ENCODE results near the gene TRMT2A.

Gene TRMT2A

DNA sequence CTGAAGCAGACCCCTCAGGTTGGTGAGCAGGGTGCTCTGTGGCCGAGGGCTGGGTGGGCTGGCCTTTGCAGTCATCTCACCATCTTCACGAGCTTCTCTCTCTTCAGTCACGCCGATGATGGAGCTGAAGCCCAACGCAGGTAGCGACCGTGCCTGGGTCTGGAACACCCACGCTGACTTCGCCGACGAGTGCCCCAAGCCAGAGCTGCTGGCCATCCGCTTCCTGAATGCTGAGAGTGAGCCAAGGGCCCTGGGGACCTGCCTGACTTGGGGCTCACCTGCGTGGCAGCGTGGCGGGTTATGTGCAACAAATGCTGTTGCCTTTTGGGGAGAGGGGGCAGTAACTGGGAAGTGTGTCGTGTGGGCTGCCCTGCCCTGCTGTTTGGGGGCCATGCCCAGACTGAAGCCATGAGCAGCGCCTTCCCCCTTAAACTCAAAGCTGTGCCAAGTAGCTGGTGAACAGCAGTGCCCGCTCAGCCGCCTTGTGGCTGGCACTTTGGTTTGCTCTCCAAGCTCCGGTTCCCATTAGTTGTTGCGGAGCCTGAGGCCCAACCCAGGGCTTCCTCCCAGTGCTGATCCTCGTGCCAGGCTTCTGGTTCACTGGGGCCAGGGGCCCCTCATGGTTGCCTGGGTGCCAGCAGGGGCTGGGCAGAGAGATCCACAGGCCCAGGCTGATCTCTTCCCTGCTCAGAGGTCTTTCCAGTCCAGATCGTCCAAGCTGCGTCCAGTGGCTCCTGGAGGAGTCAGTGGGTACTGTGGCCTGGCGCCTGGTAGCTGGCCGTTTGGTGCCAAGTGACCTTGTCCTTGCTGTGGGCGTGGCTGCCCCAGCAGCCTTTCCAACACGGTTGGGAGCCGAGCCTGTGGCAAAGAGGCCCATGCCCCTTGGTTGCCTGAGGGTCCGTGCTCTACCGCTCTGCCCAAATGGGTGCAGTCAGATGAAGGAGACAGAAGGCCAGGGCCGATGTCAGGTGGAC is 8.5 kb upstream of the TRMT2A start:
- CTCF ChIA-PET, result interaction anchor here (0.7 kb wide), 1 partner anchor 7 kb away, joined by 3 read pairs; no protein-coding TSS in a partner anchor
- Histone ChIP-seq H3K4me1 (ENCODE audit: control extremely low read depth in 1 of 4, control insufficient read depth in 4 of 4, insufficient read depth in 4 of 4, low read length in 3 of 4) (peaks cover 0 to 8% (median 4%) of the 10 kb centered on the region in 4 experiments), H3K27ac (ENCODE audit: insufficient read depth in 1 of 2, low read depth in 1 of 2, low read length in 2 of 2, poor library complexity in 1 of 2, severe bottlenecking in 2 of 2) (no peak overlapping the region), H3K4me3 (ENCODE audit: control insufficient read depth in 1 of 7, extremely low read depth in 1 of 7, insufficient read depth in 4 of 7, low read depth in 2 of 7, low read length in 6 of 7) (no peak overlapping the region), H3K27me3 (replicated peaks in 2 of 5; ENCODE audit: control insufficient read depth in 4 of 5, insufficient read depth in 5 of 5, low read length in 4 of 5) (no peaks in the 10 kb centered on the region), H3K9me3 (ENCODE audit: control extremely low read depth in 1 of 5, control insufficient read depth in 4 of 5, insufficient read depth in 2 of 5, low read depth in 1 of 5, low read length in 4 of 5) (no peaks in the 10 kb centered on the region), H3K36me3 (ENCODE audit: control insufficient read depth in 4 of 4, insufficient read depth in 4 of 4, low read length in 3 of 4) (peaks cover 8 to 69% (median 50%) of the 10 kb centered on the region in 4 experiments)
- WGBS (ENCODE audit: insufficient coverage), result 95% methylated on average over 29 of the region's 32 CpGs
- no peak for DNase-seq
- POLR2A ChIA-PET, result no interaction called here

DNA sequence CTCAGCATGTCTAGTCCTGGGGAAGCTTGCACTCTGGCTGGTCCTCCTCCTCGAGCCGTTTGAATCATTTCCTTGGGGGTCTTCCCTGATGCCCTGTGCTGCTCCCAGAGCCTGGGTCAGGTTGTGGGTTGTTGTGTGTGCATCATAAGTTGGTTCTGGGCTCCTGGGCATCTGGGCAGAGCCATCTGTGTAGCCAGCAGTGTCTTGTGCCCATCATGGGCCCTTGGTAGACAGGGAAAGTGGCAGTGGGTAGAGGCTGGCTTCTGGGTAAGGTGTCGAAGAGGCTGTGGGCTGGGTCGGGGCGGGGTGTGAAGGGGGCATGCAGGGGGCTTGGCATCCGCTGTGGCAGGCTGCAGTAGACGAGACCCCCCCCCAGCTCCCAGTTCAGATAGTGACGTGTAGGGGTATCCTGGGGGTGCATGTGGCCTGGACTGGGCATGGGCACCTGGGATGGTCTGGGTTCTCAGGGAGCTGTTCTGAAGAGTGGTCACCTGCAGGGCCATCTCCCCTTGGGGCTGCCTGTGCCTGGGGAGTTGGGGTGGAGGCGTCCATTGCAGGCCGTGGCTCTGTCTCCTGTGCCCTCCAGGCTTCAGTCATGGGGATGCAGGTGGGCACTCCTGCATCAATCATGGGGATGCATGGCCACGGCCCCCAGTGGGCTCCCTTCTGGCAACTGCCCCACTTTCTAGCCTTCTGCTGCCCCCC is 7.2 kb upstream of the TRMT2A start:
- peaks cover 0 to 4% (median 2%) of the 10 kb centered on the region in 4 experiments for H3K4me1 ChIP-seq (ENCODE audit: control extremely low read depth in 1 of 4, control insufficient read depth in 4 of 4, insufficient read depth in 4 of 4, low read length in 3 of 4)
- no peak for DNase-seq
- H3K27me3 ChIP-seq (replicated peaks in 2 of 5; ENCODE audit: control insufficient read depth in 4 of 5, insufficient read depth in 5 of 5, low read length in 4 of 5), result no peaks in the 10 kb centered on the region
- ChIA-PET POLR2A (no interaction called here), CTCF (interaction anchor here (1.0 kb wide), 1 partner anchor 23 kb away, joined by 3 read pairs; no protein-coding TSS in a partner anchor)
- no peak overlapping the region for H3K4me3 ChIP-seq (ENCODE audit: control insufficient read depth in 1 of 7, extremely low read depth in 1 of 7, insufficient read depth in 4 of 7, low read depth in 2 of 7, low read length in 6 of 7)
- 92% methylated on average over 5 of the region's 11 CpGs for WGBS (ENCODE audit: insufficient coverage)
- peaks cover 12 to 81% (median 60%) of the 10 kb centered on the region in 4 experiments for H3K36me3 ChIP-seq (ENCODE audit: control insufficient read depth in 4 of 4, insufficient read depth in 4 of 4, low read length in 3 of 4)
- no peak overlapping the region for H3K27ac ChIP-seq (ENCODE audit: insufficient read depth in 1 of 2, low read depth in 1 of 2, low read length in 2 of 2, poor library complexity in 1 of 2, severe bottlenecking in 2 of 2)
- no peaks in the 10 kb centered on the region for H3K9me3 ChIP-seq (ENCODE audit: control extremely low read depth in 1 of 5, control insufficient read depth in 4 of 5, insufficient read depth in 2 of 5, low read depth in 1 of 5, low read length in 4 of 5)

DNA sequence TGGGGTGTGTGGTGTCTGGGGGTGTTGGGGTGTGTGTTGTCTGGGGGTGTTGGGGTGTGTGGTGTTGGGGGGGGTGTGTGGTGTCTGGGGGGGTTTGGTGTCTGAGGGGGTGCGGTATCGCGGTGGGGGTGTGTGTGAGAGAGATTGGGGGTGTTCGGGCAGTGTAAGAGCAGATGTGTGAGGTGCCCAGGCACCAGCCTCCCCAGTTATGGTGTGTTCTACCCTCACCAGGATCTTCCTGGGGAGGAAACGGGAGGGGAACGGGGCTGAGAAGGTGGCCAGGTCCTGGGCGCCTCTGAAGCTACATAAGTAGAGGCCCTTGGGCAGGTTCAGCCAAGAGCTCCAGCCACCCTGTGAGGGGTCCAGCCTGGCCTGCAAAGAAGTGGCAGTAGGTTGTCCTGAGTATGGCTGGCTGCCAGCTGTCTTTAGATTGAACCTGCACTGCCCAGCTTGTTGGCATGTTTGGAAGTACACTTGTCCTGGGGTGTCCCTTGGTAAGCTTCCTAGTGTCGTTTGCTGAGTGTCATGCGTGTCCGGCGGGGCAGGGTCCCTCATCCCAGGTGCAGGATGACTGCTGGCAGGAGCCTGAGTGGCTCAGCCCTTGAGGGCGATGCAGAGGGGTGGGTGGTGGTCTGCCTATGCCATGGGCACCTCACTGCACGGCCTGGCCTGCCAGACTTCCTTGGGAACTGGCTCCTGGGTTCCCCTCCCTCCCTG is 6.5 kb upstream of the TRMT2A start:
- Histone ChIP-seq H3K4me1 (ENCODE audit: control extremely low read depth in 1 of 4, control insufficient read depth in 4 of 4, insufficient read depth in 4 of 4, low read length in 3 of 4) (peaks cover 5 to 10% (median 8%) of the 10 kb centered on the region in 4 experiments), H3K9me3 (ENCODE audit: control extremely low read depth in 1 of 5, control insufficient read depth in 4 of 5, insufficient read depth in 2 of 5, low read depth in 1 of 5, low read length in 4 of 5) (no peaks in the 10 kb centered on the region), H3K27me3 (replicated peaks in 2 of 5; ENCODE audit: control insufficient read depth in 4 of 5, insufficient read depth in 5 of 5, low read length in 4 of 5) (no peaks in the 10 kb centered on the region), H3K4me3 (ENCODE audit: control insufficient read depth in 1 of 7, extremely low read depth in 1 of 7, insufficient read depth in 4 of 7, low read depth in 2 of 7, low read length in 6 of 7) (no peak overlapping the region), H3K27ac (ENCODE audit: insufficient read depth in 1 of 2, low read depth in 1 of 2, low read length in 2 of 2, poor library complexity in 1 of 2, severe bottlenecking in 2 of 2) (no peak overlapping the region), H3K36me3 (ENCODE audit: control insufficient read depth in 4 of 4, insufficient read depth in 4 of 4, low read length in 3 of 4) (peaks cover 12 to 86% (median 60%) of the 10 kb centered on the region in 4 experiments)
- 93% methylated on average over 10 of the region's 13 CpGs for WGBS (ENCODE audit: insufficient coverage)
- DNase-seq, result no peak
- ChIA-PET POLR2A (no interaction called here), CTCF (interaction anchor here (1.0 kb wide), 1 partner anchor 22 kb away, joined by 3 read pairs; no protein-coding TSS in a partner anchor)

DNA sequence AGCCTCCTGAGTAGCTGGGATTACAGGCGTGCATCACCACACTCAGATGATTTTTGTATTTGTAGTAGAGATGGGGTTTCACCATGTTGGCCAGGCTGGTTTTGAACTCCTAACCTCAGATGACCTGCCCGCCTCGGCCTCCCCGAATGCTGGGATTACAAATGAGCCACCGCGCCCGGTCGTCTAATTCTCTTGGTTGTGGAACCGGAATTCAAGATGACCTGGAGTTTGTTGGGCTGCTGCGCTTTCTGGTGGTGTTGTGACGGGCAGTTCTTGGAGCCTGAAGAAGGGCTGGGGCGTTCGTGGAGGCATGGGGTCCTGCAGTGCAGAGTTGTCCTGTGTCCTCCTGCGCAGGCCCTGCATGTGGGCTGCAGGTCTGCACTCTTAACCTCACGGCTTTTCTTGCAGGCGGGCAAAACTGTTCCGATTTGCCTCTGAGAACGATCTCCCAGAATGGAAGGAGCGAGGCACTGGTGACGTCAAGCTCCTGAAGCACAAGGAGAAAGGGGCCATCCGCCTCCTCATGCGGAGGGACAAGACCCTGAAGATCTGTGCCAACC is 4.9 kb upstream of the TRMT2A start:
- no peak for DNase-seq
- CTCF ChIA-PET, result no interaction called here
- POLR2A ChIA-PET, result no interaction called here
- Histone ChIP-seq H3K27ac (ENCODE audit: insufficient read depth in 1 of 2, low read depth in 1 of 2, low read length in 2 of 2, poor library complexity in 1 of 2, severe bottlenecking in 2 of 2) (no peak overlapping the region), H3K27me3 (replicated peaks in 2 of 5; ENCODE audit: control insufficient read depth in 4 of 5, insufficient read depth in 5 of 5, low read length in 4 of 5) (no peaks in the 10 kb centered on the region), H3K4me3 (ENCODE audit: control insufficient read depth in 1 of 7, extremely low read depth in 1 of 7, insufficient read depth in 4 of 7, low read depth in 2 of 7, low read length in 6 of 7) (no peak overlapping the region), H3K4me1 (ENCODE audit: control extremely low read depth in 1 of 4, control insufficient read depth in 4 of 4, insufficient read depth in 4 of 4, low read length in 3 of 4) (peaks cover 10 to 17% (median 15%) of the 10 kb centered on the region in 4 experiments), H3K36me3 (ENCODE audit: control insufficient read depth in 4 of 4, insufficient read depth in 4 of 4, low read length in 3 of 4) (peaks cover 9 to 74% (median 53%) of the 10 kb centered on the region in 4 experiments), H3K9me3 (ENCODE audit: control extremely low read depth in 1 of 5, control insufficient read depth in 4 of 5, insufficient read depth in 2 of 5, low read depth in 1 of 5, low read length in 4 of 5) (no peaks in the 10 kb centered on the region)
- 94% methylated on average over 21 of the region's 22 CpGs for WGBS (ENCODE audit: insufficient coverage)

DNA sequence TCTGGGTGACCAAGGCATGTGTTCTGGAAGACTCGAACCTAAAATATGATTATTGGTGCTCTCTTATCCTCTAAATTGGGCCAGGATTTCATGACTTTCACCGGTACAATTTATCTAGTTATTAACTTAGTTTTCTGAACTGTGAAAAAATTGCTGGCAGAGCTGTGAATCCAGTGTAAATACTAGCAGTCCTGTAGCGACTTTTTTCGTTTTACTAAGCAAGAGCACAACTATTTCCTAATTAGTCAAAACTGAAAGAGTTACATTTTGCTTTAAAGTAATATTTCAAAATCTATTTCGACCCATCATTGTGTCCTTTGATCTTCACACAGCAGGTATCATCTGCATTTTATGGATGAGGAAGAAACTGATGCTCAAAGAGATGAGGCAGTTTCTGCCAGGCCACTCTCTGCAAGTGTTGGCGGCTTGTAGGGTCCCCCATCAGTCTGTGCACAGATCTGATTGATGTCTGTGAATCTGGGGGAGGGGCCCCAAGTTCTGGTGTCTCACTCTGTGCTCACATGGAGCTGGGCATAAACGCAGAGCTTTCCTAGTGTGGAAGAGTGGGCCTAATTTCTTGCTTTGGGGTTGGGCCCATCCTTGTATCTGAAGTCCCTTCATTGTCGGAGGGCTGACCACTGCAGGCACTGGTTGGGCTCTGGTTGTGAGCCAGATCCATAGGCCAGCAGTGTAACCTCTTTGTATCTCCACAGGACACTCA is 1.4 kb upstream of the TRMT2A start:
- peak overlapping the region in 6 of 7 experiments; percentile 63 to 98 (median 82) for H3K4me3 ChIP-seq (ENCODE audit: control insufficient read depth in 1 of 7, extremely low read depth in 1 of 7, insufficient read depth in 4 of 7, low read depth in 2 of 7, low read length in 6 of 7)
- H3K27me3 ChIP-seq (replicated peaks in 2 of 5; ENCODE audit: control insufficient read depth in 4 of 5, insufficient read depth in 5 of 5, low read length in 4 of 5), result no peaks in the 10 kb centered on the region
- CTCF ChIA-PET, result interaction anchor here (0.9 to 1.8 kb wide), 3 partner anchors 8 to 12 kb away, joined by 3 to 5 read pairs (median 3); no protein-coding TSS in a partner anchor
- peak overlapping the region; percentile 50 to 93 for H3K27ac ChIP-seq (ENCODE audit: insufficient read depth in 1 of 2, low read depth in 1 of 2, low read length in 2 of 2, poor library complexity in 1 of 2, severe bottlenecking in 2 of 2)
- POLR2A ChIA-PET, result interaction anchor here (0.8 kb wide), 1 partner anchor 12 kb away, joined by 3 read pairs; no protein-coding TSS in a partner anchor
- 60% methylated on average over 4 of the region's 8 CpGs for WGBS (ENCODE audit: insufficient coverage)
- H3K4me1 ChIP-seq (ENCODE audit: control extremely low read depth in 1 of 4, control insufficient read depth in 4 of 4, insufficient read depth in 4 of 4, low read length in 3 of 4), result peaks cover 10 to 29% (median 27%) of the 10 kb centered on the region in 4 experiments
- H3K9me3 ChIP-seq (ENCODE audit: control extremely low read depth in 1 of 5, control insufficient read depth in 4 of 5, insufficient read depth in 2 of 5, low read depth in 1 of 5, low read length in 4 of 5), result no peaks in the 10 kb centered on the region
- H3K36me3 ChIP-seq (ENCODE audit: control insufficient read depth in 4 of 4, insufficient read depth in 4 of 4, low read length in 3 of 4), result peaks cover 4 to 64% (median 42%) of the 10 kb centered on the region in 4 experiments
- DNase-seq, result no peak

Data from common myeloid progenitor, CD34-positive (primary cell).